Spleen (tissue), 7 donors: ENCODE results near the gene TYW1.
"Not testable (repeated sequence)": the region's sequence is repeated elsewhere in the genome, so short reads cannot be mapped to it uniquely, and the experiment has no call there.

Experiments used
- POLR2A ChIP-seq, 3 donors: fragments of 450-650 bp; IDR thresholded peaks; one replicate each; pipeline ENCODE4 v1.5.1; 2017; ENCODE audit warnings: antibody characterized with exemption in 3 of 3, mild to moderate bottlenecking in 1 of 3
- TF ChIP-seq, protein P1 (sequence below), 11 experiments: fragments of 200-600 bp in 7 of 11; fragments of 450-650 bp in 4 of 11; sonication (generic) in 4 of 11; IDR thresholded peaks in 8 of 11; conservative IDR thresholded peaks in 3 of 11; 1 replicate in 7 of 11; 2 replicates in 4 of 11; pipeline versions ENCODE4 v1.4.0 to v1.8.0; 2016 to 2021; ENCODE audit warnings: antibody characterized with exemption in 11 of 11, inconsistent platforms in 4 of 11, mild to moderate bottlenecking in 1 of 11
- donor health status: DM: no; HTN: no; CAD: no; lungs with moderate emphysema.
- donor health status: DM: no; HTN: no; CAD: no.
- donor health status: DM: no; HTN: no; CAD: no.

DNA sequence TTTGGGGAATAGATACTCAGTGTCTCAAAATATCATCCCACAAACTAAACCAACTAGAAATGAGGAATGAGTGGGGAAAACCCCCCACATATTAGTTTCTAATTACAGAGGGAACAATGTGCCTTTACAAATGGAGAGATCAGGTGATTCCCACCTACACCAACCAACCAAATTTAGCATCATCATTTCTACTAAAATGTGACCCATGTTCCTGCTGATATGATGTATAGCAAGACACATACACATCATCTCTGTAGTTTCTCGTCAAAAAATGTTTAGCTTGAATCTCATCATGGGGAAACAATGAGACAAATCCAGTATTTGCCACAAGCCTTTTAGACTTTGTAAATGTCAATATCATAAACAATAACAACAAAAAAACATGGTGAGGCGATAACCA is 35.1 kb downstream of the TYW1 start:
- TF ChIP-seq POLR2A (IDR thresholded peaks at IDR 0.05) = not testable (repeated sequence)
- TF ChIP-seq, protein P1, sequence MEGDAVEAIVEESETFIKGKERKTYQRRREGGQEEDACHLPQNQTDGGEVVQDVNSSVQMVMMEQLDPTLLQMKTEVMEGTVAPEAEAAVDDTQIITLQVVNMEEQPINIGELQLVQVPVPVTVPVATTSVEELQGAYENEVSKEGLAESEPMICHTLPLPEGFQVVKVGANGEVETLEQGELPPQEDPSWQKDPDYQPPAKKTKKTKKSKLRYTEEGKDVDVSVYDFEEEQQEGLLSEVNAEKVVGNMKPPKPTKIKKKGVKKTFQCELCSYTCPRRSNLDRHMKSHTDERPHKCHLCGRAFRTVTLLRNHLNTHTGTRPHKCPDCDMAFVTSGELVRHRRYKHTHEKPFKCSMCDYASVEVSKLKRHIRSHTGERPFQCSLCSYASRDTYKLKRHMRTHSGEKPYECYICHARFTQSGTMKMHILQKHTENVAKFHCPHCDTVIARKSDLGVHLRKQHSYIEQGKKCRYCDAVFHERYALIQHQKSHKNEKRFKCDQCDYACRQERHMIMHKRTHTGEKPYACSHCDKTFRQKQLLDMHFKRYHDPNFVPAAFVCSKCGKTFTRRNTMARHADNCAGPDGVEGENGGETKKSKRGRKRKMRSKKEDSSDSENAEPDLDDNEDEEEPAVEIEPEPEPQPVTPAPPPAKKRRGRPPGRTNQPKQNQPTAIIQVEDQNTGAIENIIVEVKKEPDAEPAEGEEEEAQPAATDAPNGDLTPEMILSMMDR (IDR thresholded peaks at IDR 0.05 in 8 of 11, conservative IDR thresholded peaks at IDR 0.05 in 3 of 11) = not testable (repeated sequence)
